Measurements from ENCODE around the gene PSMA5.

PSMA5 gene

DNA sequence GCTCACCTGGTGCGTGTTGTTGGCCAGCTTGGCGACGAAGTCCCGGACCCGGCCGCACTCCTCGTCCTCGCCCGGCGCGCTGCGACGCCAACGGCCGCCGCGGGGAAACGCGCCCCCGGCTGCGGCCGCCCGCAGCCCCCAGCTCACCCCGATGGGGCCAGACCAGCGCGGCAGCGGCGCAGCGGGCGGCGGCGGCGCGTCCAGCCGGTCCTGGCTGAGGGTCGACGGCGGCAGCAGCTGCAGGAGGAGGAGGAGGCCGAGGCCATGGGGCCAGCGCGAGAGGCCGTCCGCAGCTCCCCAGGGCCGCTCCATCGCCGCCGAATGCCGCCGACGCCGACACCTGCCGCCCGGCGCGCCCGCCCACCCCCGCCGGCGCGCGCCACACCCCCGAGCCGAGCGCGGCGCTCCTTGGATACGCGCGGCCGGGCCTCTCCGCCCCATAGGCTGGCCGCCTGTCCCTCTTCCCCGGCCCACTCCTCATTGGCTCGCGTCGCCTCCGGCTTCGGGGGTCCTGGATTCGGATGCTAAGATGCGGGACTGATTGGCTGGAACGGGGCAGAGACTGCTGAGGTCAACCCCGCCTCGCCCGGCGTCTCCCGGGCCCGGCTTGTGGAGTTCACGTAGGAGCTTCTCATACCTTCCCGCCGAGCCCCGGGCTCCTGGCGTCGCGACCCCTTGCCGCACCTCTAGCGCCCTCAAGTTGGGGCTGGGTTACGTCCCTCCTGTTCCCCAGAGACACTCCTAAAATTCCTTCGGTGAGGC, 28.5 kb downstream of the PSMA5 start, which contains the start of gene SORT1 (continued):
- TF ChIP-seq ZNF148 (tag by site-specific recombination; IDR thresholded peaks at IDR 0.05; ENCODE audit: borderline replicate concordance) (no peak), ZNF791 (tag by site-specific recombination; IDR thresholded peaks at IDR 0.05) (no peak), PRDM1 (tag by site-specific recombination; IDR thresholded peaks at IDR 0.05) (no peak), KLF17 (tag by site-specific recombination; IDR thresholded peaks at IDR 0.05) (no peak; the same call in 1 of the 2 replicates), ZNF132 (tag by site-specific recombination; IDR thresholded peaks at IDR 0.05; ENCODE audit: borderline replicate concordance) (no peak), ZNF394 (tag by site-specific recombination; IDR thresholded peaks at IDR 0.05; ENCODE audit: borderline replicate concordance) (no peak), ZNF660 (tag by site-specific recombination; IDR thresholded peaks at IDR 0.05) (0 out of 2 replicates have a peak, but pooled peaks have one; percentile 20), ZNF24 (tag by site-specific recombination; IDR thresholded peaks at IDR 0.05) (no peak), ZNF335 (tag by site-specific recombination; conservative IDR thresholded peaks at IDR 0.05) (peak; percentile 76), ZIC2 (tag by site-specific recombination; IDR thresholded peaks at IDR 0.05) (0 out of 2 replicates have a peak, but pooled peaks have one; percentile 28), ZNF747 (tag by site-specific recombination; IDR thresholded peaks at IDR 0.05) (no peak), ZNF138 (tag by site-specific recombination; IDR thresholded peaks at IDR 0.05; ENCODE audit: borderline replicate concordance) (no peak), ZNF677 (tag by site-specific recombination; IDR thresholded peaks at IDR 0.05) (no peak), KLF7 (tag by site-specific recombination; IDR thresholded peaks at IDR 0.05; ENCODE audit: borderline replicate concordance) (no peak), ZNF362 (tag by site-specific recombination; IDR thresholded peaks at IDR 0.05) (no peak), ZNF354C (tag by site-specific recombination; IDR thresholded peaks at IDR 0.05; ENCODE audit: borderline replicate concordance, low read depth) (no peak), IKZF3 (tag by site-specific recombination; IDR thresholded peaks at IDR 0.05) (no peak), KLF10 (tag by site-specific recombination; IDR thresholded peaks at IDR 0.05) (peak; percentile 99), ZNF223 (tag by site-specific recombination; IDR thresholded peaks at IDR 0.05) (no peak), ZNF530 (tag by site-specific recombination; IDR thresholded peaks at IDR 0.05; ENCODE audit: low read depth) (no peak), ZNF501 (tag by site-specific recombination; IDR thresholded peaks at IDR 0.05) (no peak; the same call in 1 of the 2 replicates), ZFHX2 (tag by site-specific recombination; conservative IDR thresholded peaks at IDR 0.05) (0 out of 2 replicates have a peak, but pooled peaks have one; percentile 21), GLIS1 (tag by site-specific recombination; IDR thresholded peaks at IDR 0.05) (peak; percentile 57; the same call in 1 of the 2 replicates), TRIM28 (IDR thresholded peaks at IDR 0.05; ENCODE audit: borderline replicate concordance, low read length) (no peak), ZNF658 (tag by site-specific recombination; IDR thresholded peaks at IDR 0.05) (no peak), ZNF175 (tag by site-specific recombination; IDR thresholded peaks at IDR 0.05) (no peak), ZNF664 (tag by site-specific recombination; IDR thresholded peaks at IDR 0.05) (no peak), ZNF639 (tag by site-specific recombination; IDR thresholded peaks at IDR 0.05) (no peak)
- TF ChIP-seq, protein P1, sequence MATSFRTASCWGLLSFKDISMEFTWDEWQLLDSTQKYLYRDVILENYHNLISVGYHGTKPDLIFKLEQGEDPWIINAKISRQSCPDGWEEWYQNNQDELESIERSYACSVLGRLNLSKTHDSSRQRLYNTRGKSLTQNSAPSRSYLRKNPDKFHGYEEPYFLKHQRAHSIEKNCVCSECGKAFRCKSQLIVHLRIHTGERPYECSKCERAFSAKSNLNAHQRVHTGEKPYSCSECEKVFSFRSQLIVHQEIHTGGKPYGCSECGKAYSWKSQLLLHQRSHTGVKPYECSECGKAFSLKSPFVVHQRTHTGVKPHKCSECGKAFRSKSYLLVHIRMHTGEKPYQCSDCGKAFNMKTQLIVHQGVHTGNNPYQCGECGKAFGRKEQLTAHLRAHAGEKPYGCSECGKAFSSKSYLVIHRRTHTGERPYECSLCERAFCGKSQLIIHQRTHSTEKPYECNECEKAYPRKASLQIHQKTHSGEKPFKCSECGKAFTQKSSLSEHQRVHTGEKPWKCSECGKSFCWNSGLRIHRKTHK (tag by site-specific recombination; IDR thresholded peaks at IDR 0.05) = no peak
- TF ChIP-seq, protein P2, sequence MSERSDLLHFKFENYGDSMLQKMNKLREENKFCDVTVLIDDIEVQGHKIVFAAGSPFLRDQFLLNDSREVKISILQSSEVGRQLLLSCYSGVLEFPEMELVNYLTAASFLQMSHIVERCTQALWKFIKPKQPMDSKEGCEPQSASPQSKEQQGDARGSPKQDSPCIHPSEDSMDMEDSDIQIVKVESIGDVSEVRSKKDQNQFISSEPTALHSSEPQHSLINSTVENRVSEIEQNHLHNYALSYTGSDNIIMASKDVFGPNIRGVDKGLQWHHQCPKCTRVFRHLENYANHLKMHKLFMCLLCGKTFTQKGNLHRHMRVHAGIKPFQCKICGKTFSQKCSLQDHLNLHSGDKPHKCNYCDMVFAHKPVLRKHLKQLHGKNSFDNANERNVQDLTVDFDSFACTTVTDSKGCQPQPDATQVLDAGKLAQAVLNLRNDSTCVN (tag by site-specific recombination; optimal IDR thresholded peaks at IDR 0.05) = peak; percentile 78

All from HEK293 (cell line).